Brain microvascular endothelial cell (primary cell): ENCODE results near the gene ALKBH1.
"Not testable (repeated sequence)": the region's sequence is repeated elsewhere in the genome, so short reads cannot be mapped to it uniquely, and the experiment has no call there.

ENCODE experiments used
- DNase-seq: peaks from one replicate; pipeline ENCODE4 v3.0.0-alpha.2; 2020
- H3K27ac ChIP-seq: fragments of 250-450 bp; sonication (Bioruptor Pico); 2 replicates; pipeline ENCODE4 v1.5.1; 2020; ENCODE audit warnings: mild to moderate bottlenecking, moderate library complexity
- H3K27me3 ChIP-seq: fragments of 250-450 bp; sonication (Bioruptor Pico); replicated peaks from 2 replicates; pipeline ENCODE4 v1.5.1; 2020; ENCODE audit warnings: mild to moderate bottlenecking
- H3K36me3 ChIP-seq: fragments of 250-450 bp; sonication (Bioruptor Pico); replicated peaks from 2 replicates; pipeline ENCODE4 v1.5.1; 2020; ENCODE audit warnings: mild to moderate bottlenecking
- H3K4me3 ChIP-seq: 2 replicates; pipeline ENCODE4 v1.5.1; 2011; ENCODE audit warnings: low read depth, mild to moderate bottlenecking, control low read depth, low read length, moderate library complexity
- in situ Hi-C: cut with HindIII; loops from 2 replicates; pipeline ENCODE4 v1.10.0; 2017; ENCODE audit warnings: low sequenced_read_pairs, low pct_ligation_motif_present
- TF ChIP-seq, protein P1 (sequence below): IDR thresholded peaks from 2 replicates; pipeline ENCODE4 v1.5.1; 2011; ENCODE audit warnings: low read depth, mild to moderate bottlenecking, moderate library complexity, low read length, control low read depth, inconsistent platforms; ENCODE audit errors: missing control alignments

ALKBH1 gene

DNA sequence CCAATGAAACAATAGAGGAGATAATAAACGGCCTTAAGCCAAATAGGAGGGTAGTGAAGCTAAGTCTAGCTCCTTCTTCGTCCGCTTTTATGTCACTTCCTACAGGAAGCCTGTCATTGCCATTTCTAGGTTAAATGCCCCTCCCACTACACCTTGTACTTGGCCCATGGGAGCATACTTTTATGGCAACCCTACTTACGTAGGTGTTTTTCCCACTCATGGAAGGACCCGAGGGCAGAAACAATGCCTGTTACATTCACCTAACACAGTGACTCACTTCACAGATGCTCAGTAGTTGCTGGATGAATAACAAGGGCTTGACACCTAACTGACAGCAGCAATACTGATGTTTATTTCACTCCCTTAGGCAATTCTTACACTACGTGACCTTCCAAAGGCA is 44.5 kb downstream of the ALKBH1 start:
- H3K4me3 ChIP-seq: no peak overlapping the region
- H3K27ac ChIP-seq: no peak overlapping the region
- DNase-seq: no peak
- TF ChIP-seq, protein P1, sequence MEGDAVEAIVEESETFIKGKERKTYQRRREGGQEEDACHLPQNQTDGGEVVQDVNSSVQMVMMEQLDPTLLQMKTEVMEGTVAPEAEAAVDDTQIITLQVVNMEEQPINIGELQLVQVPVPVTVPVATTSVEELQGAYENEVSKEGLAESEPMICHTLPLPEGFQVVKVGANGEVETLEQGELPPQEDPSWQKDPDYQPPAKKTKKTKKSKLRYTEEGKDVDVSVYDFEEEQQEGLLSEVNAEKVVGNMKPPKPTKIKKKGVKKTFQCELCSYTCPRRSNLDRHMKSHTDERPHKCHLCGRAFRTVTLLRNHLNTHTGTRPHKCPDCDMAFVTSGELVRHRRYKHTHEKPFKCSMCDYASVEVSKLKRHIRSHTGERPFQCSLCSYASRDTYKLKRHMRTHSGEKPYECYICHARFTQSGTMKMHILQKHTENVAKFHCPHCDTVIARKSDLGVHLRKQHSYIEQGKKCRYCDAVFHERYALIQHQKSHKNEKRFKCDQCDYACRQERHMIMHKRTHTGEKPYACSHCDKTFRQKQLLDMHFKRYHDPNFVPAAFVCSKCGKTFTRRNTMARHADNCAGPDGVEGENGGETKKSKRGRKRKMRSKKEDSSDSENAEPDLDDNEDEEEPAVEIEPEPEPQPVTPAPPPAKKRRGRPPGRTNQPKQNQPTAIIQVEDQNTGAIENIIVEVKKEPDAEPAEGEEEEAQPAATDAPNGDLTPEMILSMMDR: no peak
- no peaks in the 10 kb centered on the region for H3K27me3 ChIP-seq
- in situ Hi-C loops: no loop called here
- H3K36me3 ChIP-seq: no peaks in the 10 kb centered on the region

DNA sequence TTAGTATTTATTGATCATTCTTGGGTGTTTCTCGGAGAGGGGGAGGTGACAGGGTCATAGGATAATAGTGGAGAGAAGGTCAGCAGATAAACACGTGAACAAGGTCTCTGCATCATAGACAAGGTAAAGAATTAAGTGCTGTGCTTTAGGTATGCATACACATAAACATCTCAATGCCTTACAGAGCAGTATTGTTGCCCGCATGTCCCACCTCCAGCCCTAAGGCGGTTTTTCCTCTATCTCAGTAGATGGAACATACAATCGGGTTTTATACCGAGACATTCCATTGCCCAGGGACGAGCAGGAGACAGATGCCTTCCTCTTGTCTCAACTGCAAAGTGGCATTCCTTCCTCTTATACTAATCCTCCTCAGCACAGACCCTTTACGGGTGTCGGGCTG is 46.3 kb downstream of the ALKBH1 start:
- H3K4me3 ChIP-seq, in situ Hi-C loops: not testable (repeated sequence)

DNA sequence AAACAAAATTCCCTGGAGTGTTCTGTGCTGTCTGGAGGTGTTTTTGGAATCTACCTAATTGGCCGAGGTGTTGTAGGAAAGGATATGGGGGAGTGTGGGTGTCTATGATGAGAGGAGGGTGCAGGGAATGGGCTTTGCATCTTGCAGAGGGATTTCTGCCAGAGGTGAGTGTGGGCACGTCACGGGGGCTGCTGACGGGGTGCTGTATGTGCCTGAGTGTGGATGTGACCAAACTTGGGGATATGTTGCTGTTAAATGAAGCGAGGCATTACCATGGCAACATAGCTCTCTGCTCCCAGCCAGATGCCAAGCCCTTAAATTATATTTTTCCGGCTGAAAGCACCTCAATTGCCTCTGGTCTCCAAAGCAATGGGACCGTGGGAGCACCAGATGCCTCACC is 47.1 kb downstream of the ALKBH1 start:
- no peak overlapping the region for H3K4me3 ChIP-seq
- no peak overlapping the region for H3K27ac ChIP-seq
- no peak for DNase-seq
- TF ChIP-seq, protein P1: no peak
- H3K36me3 ChIP-seq: no peaks in the 10 kb centered on the region
- H3K27me3 ChIP-seq: no peaks in the 10 kb centered on the region
- in situ Hi-C loops: no loop called here

More for the DNA sequence above, 46.3 kb downstream of the ALKBH1 start:
- DNase-seq, H3K27me3 ChIP-seq, H3K36me3 ChIP-seq, H3K27ac ChIP-seq: not testable (repeated sequence)

DNA sequence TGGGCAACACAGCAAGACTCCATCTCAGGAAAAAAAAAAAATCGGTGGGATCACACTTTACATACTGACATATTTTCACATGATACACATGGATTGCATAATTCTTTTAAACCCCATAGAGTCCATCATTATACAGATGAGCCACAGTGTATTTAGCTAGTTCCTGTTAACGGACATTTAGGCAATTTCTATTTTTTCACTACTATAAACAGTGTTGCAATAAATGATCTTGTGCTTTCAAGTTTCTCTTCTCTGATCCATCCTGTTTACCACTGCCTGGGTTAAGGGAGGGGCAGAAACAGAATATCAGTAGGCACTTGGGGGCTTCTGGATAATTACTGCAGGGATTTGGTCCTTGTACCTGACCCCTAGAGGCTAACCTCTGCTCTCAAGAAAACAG is 48.0 kb downstream of the ALKBH1 start:
- Histone ChIP-seq H3K27ac (no peak overlapping the region), H3K27me3 (no peaks in the 10 kb centered on the region), H3K36me3 (no peaks in the 10 kb centered on the region), H3K4me3 (no peak overlapping the region)
- TF ChIP-seq, protein P1: no peak
- no peak for DNase-seq
- in situ Hi-C loops: no loop called here

DNA sequence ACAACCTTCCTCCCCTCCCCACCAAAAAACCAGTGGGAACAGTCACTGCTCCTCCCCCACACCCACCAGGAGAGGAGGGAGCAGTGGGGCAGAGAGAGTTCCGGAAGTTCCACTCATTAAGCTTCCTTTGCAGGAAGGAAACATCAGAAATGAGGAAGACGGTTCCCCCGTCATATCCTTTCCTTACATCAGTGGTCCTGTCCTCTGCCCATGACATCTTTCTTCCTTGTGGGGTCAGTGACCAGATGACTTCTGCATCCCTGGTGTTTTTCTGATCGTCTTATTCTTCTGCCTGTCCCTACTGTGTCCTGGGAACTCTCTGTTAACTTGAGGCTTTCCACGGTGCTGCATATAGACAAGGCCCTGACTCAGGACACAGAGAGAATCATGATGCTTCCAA is 50.5 kb downstream of the ALKBH1 start:
- TF ChIP-seq, protein P1: no peak
- Histone ChIP-seq H3K36me3 (no peaks in the 10 kb centered on the region), H3K4me3 (no peak overlapping the region), H3K27me3 (no peaks in the 10 kb centered on the region), H3K27ac (no peak overlapping the region)
- in situ Hi-C loops: no loop called here
- DNase-seq: no peak

DNA sequence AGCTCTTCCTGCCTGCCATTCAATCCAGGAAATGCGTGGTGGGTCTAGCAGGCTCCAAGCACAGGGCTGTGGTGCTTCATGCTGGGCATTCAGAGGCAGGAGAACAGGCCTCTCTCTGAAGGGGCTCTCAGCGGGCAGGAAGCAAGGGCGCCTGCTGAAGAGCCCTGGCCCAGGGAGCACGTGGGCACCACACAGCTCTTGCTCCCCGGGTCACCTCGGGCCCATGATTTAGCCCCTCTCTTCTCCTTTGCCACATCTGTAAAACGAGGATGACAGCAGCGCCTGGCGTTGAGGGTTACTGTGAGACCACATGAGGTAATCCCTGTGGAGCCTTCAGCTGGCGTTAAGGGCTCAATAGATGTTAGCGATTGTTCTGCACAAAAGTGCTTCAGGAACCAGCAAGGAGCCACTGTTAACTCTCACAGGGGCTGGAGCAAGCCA is 53.8 kb downstream of the ALKBH1 start:
- in situ Hi-C loops: no loop called here
- no peak overlapping the region for H3K27ac ChIP-seq

More for the DNA sequence above, 53.8 kb downstream of the ALKBH1 start:
- Histone ChIP-seq H3K27me3 (no peaks in the 10 kb centered on the region), H3K36me3 (no peaks in the 10 kb centered on the region), H3K4me3 (no peak overlapping the region)
- no peak for DNase-seq
- TF ChIP-seq, protein P1: no peak
